ENCODE measurements around the gene GULP1. TPM values are rescaled to one million over a fixed set of nuclear protein-coding genes. Genes with fewer than 3 reads are reported as not detected.

GULP1 gene
- total and polyA plus RNA-seq, 2 of the 4 experiments (the other 2 are of a cell fraction) = 24.4 to 40.1 TPM

DNA sequence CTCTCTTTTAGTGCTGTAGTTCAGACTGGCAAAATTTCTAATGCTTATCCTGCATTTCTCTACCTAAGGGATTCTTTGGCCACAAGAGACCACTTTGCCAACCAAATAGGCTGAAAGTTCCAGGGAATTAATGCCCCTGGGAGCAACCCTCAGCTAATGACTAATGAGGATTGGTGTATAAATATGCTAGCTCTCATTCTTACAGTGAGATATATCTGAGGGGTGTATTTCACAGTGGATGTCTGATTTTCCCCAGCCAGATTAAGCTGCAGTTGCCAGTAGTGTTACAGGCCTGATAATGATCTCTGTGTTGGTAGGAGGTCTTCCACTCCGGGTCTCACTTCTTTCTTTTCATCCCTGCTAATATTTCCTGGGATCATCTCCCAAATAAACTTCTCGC lies 90.4 kb downstream of the GULP1 start:
- POLR2A ChIA-PET (ENCODE audit: unreplicated experiment) = no interaction called here
- BruUV-seq (replicated peaks) = no TSS peak
- intact Hi-C loops (cut with micrococcal nuclease) (no loop called here), in situ Hi-C loops (cut with MboI; ENCODE audit: low sequenced_read_pairs) (no loop called here), dilution Hi-C loops (cut with HindIII; ENCODE audit: low sequenced_read_pairs, unreplicated experiment) (no loop called here)
- CTCF ChIA-PET = interaction anchor here (0.7 kb wide), 1 partner anchor 505 kb away, joined by 3 read pairs; no protein-coding TSS in a partner anchor
- H2AFZ ChIP-seq (replicated peaks; ENCODE audit: low read length, poor library complexity) = no peak overlapping the region
- DNase-seq (peak; percentile 24), ATAC-seq (ENCODE audit: low read depth) (peak; percentile 68)
- peak overlapping the region; percentile 73; the same call in 1 of the 2 replicates for H3K4me2 ChIP-seq (ENCODE audit: low read depth, low read length)
- H3K9me1 ChIP-seq (ENCODE audit: insufficient read depth, low read length) = peaks cover 3% of the 10 kb centered on the region; the same call in 1 of the 2 replicates
- H3K9ac ChIP-seq (ENCODE audit: low read depth, low read length) = no peak overlapping the region
- H3K27ac ChIP-seq (ENCODE audit: insufficient read depth, low read length) = peak overlapping the region; percentile 17; the same call in 1 of the 2 replicates
- H4K91ac ChIP-seq (ENCODE audit: insufficient read depth, low read depth, low read length) = peak overlapping the region; percentile 57; the same call in 1 of the 2 replicates
- peak overlapping the region; percentile 21; the same call in 1 of the 2 replicates for H2AK5ac ChIP-seq (ENCODE audit: low read depth, low read length)
- peak overlapping the region; percentile 94 for H2BK5ac ChIP-seq (ENCODE audit: low read depth, low read length, poor library complexity, severe bottlenecking)
- peak overlapping the region in 1 of 2 experiments; percentile 90; a peak in 3 of 4 replicates for H4K8ac ChIP-seq (ENCODE audit: low read depth in 2 of 2, low read length in 2 of 2)
- H2BK15ac ChIP-seq (ENCODE audit: low read depth, low read length) = peak overlapping the region; percentile 74; the same call in 2 of the 3 replicates
- H3K18ac ChIP-seq (ENCODE audit: low read depth, low read length) = peak overlapping the region; percentile 91
- H3K4ac ChIP-seq (ENCODE audit: low read depth, low read length) = peak overlapping the region; percentile 95
- WGBS, 2 experiments (ENCODE audit: extremely low coverage in 2 of 2, insufficient read length in 1 of 2) = no CpG with 5 or more reads among the region's 2 CpGs
- peak overlapping the region; percentile 96; the same call in 1 of the 2 replicates for H4K5ac ChIP-seq (ENCODE audit: low read depth, low read length)
- H3K9me3 ChIP-seq (ENCODE audit: control insufficient read depth, insufficient read depth, low read length) = peaks cover 9% of the 10 kb centered on the region
- H3K79me1 ChIP-seq (ENCODE audit: low read depth in 1 of 2, low read length in 2 of 2) = peaks cover 11 to 36% of the 10 kb centered on the region in 2 experiments
- H3K4me1 ChIP-seq (ENCODE audit: control insufficient read depth, insufficient read depth, low read length) = peaks cover 13% of the 10 kb centered on the region
- H4K20me1 ChIP-seq (ENCODE audit: insufficient read depth, low read length) = no peaks in the 10 kb centered on the region
- peak overlapping the region; percentile 86 for H2BK120ac ChIP-seq (ENCODE audit: low read depth, low read length)
- H3K56ac ChIP-seq (ENCODE audit: extremely low read depth, insufficient read depth, low read length) = peak overlapping the region; percentile 15; the same call in 1 of the 2 replicates
- H2BK20ac ChIP-seq (ENCODE audit: low read depth, low read length) = peak overlapping the region; percentile 91
- no peak overlapping the region for H3K4me3 ChIP-seq (ENCODE audit: insufficient read depth, low read depth, low read length)
- TF ChIP-seq POLR2A (IDR thresholded peaks at IDR 0.05; ENCODE audit: low read depth, low read length) (0 out of 2 replicates have a peak, but pooled peaks have one; percentile 27), ELK1 (IDR thresholded peaks at IDR 0.05; ENCODE audit: borderline replicate concordance, low read depth, low read length) (no peak)
- peak overlapping the region; percentile 94 for H3K14ac ChIP-seq (replicated peaks; ENCODE audit: low read depth, low read length)
- H3K23ac ChIP-seq (ENCODE audit: low read depth, low read length) = peak overlapping the region; percentile 63; the same call in 1 of the 2 replicates
- H3K36me3 ChIP-seq (ENCODE audit: control insufficient read depth, insufficient read depth, low read length) = peaks cover 11% of the 10 kb centered on the region
- no peaks in the 10 kb centered on the region for H3K27me3 ChIP-seq (ENCODE audit: control insufficient read depth, insufficient read depth, low read length)
- H2AK9ac ChIP-seq (replicated peaks; ENCODE audit: low read depth, low read length, poor library complexity) = peak overlapping the region; percentile 47
